DMS114 treated with DMSO at 0.1 percent for 48 hours (cell line): ENCODE measurements around the gene PPP3CA.

ENCODE experiments used
- DNase-seq: peaks from one replicate; lab custom pipeline; 2025; ENCODE audit not compliant: unreplicated experiment; lab: John Stamatoyannopoulos, UW

PPP3CA gene

GRCh38 chr4:101289306-101289705, 58.0 kb downstream of the PPP3CA start:
- no peak for DNase-seq

GRCh38 chr4:101288365-101289145, 58.8 kb downstream of the PPP3CA start:
- no peak for DNase-seq

GRCh38 chr4:101287324-101287723, 60.0 kb downstream of the PPP3CA start:
- no peak for DNase-seq

GRCh38 chr4:101286663-101287062, 60.7 kb downstream of the PPP3CA start:
- DNase-seq: no peak

- no peak for DNase-seq
These were observed 61.3 kb downstream of the PPP3CA start for GRCh38 chr4:101285985-101286384.

GRCh38 chr4:101284546-101284945, 62.8 kb downstream of the PPP3CA start:
- no peak for DNase-seq

- DNase-seq: no peak
These were observed 63.9 kb downstream of the PPP3CA start for GRCh38 chr4:101283434-101283833.

- no peak for DNase-seq
These were observed 65.1 kb downstream of the PPP3CA start for GRCh38 chr4:101282076-101282844.

- DNase-seq: no peak
These were observed 66.3 kb downstream of the PPP3CA start for GRCh38 chr4:101280866-101281600.

GRCh38 chr4:101279377-101279871, 67.9 kb downstream of the PPP3CA start:
- DNase-seq: no peak

- no peak for DNase-seq
These were observed 69.7 kb downstream of the PPP3CA start for GRCh38 chr4:101277671-101278070.

- DNase-seq: no peak
These were observed 70.7 kb downstream of the PPP3CA start for GRCh38 chr4:101276661-101277060.

GRCh38 chr4:101274888-101275752, 72.2 kb downstream of the PPP3CA start:
- DNase-seq: no peak

GRCh38 chr4:101271516-101271915, 75.8 kb downstream of the PPP3CA start:
- DNase-seq: no peak

GRCh38 chr4:101269682-101270081, 77.6 kb downstream of the PPP3CA start:
- no peak for DNase-seq

- DNase-seq: no peak
These were observed 81.5 kb downstream of the PPP3CA start for GRCh38 chr4:101265816-101266172.

- no peak for DNase-seq
These were observed 82.1 kb downstream of the PPP3CA start for GRCh38 chr4:101264993-101265815.

GRCh38 chr4:101264512-101264911, 82.8 kb downstream of the PPP3CA start:
- DNase-seq: no peak

- no peak for DNase-seq
These were observed 84.6 kb downstream of the PPP3CA start for GRCh38 chr4:101262683-101263082.

- DNase-seq: no peak
These were observed 87.5 kb downstream of the PPP3CA start for GRCh38 chr4:101259876-101260275.
